ENCODE measurements around the gene HADHA.

The HADHA gene

DNA sequence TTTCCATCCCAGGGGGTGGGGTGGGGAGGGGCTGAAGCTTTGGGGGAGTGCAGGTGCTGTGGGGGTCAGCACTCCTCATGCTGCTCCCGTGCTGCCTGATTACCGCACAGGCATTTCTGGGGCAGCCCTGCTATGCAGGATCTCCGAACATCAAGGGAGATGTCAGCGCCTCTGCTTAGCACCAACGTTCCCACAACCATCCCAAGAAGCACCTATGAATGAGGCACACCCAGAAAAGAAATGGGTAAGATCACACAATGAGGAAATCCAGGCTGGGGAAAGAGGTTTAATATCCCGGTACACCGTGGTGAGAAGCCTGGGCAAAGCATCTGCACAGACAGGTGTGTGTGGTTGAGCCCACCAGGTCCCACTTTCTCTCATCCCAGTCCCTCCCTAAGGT lies 54.1 kb downstream of the HADHA start:
- TF ChIP-seq, protein P1, sequence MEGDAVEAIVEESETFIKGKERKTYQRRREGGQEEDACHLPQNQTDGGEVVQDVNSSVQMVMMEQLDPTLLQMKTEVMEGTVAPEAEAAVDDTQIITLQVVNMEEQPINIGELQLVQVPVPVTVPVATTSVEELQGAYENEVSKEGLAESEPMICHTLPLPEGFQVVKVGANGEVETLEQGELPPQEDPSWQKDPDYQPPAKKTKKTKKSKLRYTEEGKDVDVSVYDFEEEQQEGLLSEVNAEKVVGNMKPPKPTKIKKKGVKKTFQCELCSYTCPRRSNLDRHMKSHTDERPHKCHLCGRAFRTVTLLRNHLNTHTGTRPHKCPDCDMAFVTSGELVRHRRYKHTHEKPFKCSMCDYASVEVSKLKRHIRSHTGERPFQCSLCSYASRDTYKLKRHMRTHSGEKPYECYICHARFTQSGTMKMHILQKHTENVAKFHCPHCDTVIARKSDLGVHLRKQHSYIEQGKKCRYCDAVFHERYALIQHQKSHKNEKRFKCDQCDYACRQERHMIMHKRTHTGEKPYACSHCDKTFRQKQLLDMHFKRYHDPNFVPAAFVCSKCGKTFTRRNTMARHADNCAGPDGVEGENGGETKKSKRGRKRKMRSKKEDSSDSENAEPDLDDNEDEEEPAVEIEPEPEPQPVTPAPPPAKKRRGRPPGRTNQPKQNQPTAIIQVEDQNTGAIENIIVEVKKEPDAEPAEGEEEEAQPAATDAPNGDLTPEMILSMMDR (conservative IDR thresholded peaks at IDR 0.05) = no peak
- H3K27ac ChIP-seq = no peak overlapping the region

DNA sequence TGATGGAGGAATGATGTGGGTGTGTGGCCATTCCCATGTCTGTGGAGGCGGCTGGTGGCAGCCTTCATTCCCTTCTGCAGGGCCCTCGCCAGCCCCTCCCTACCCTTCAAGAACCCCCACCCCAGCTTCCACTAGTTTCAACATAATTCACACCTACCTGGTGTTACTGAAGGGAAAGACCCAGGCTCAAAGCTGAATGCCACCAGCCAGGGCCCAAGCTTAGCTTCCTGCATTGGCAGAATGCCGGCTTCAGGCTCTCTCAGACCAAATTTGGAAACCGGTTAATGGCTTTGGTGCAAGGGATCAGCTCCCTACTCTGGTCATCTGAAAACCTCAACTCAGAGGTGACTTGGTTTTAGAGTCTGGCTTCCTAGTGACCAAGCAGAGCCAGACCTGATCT lies 54.7 kb downstream of the HADHA start:
- H3K27ac ChIP-seq = no peak overlapping the region
- TF ChIP-seq, protein P1 (conservative IDR thresholded peaks at IDR 0.05) = no peak

DNA sequence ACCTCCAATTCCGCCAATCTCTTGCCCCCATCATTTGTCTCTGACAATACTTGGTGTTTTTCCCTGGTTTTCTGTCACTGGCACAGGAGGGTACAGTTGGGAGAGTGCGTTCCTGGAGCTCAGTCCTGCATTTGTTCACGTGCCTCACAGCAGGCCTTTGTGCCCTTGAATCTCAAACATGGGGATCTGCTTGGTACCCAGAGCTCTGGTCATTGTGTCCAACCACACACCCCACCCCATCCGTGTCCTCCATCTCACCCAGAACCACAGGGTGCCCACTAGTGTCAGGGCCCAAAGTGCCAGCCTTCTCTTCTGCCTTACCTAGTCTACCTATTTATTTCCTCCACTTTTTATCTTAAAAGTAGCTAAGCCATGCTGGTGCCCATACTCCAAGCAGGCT lies 55.3 kb downstream of the HADHA start:
- TF ChIP-seq, protein P1 (conservative IDR thresholded peaks at IDR 0.05) = no peak
- H3K27ac ChIP-seq = no peak overlapping the region

DNA sequence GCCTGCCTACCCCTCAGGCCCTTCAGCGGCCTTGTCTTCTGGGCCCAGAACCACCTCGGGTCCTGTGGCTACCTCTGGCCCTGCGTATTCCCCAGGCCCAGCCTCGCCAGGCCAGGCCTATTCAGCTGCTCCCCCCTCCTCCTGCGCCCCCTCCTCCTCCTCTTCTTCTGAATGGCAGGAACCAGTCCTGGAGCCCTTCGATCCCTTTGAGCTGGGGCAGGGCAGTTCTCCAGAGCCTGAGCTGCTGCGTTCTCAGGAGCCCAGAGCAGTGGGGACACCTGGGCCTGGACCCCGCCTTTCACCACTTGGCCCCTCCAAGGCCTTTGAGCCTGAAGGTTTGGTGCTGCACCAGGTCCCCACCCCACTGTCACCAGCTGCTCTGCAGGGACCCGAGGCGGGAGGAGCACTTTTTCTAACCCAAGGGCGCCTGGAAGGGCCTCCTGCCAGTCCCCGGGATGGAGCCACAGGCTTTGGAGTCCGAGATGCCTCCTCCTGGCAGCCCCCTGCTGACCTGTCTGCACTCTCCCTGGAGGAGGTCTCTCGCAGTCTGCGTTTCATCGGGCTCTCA lies 56.8 kb downstream of the HADHA start:
- H3K27ac ChIP-seq = no peak overlapping the region
- TF ChIP-seq, protein P1 (conservative IDR thresholded peaks at IDR 0.05) = no peak

DNA sequence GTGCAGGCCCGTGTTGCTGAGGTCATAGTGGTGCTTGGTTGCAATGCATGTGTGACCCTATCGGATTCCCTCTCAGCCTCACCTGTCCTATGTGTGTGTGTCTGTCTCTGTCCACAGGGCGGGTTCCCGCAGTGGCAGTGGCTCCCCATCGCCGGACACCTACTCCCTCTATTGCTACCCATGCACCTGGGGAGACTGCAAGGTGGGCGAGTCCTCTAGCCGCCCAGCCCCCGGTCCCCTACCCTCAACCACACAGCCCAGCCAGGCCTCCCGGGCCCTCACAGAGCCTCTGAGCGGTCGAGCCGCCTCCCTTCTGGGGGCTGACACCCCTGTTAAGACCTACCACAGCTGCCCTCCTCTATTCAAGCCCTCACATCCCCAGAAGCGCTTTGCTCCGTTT lies 57.3 kb downstream of the HADHA start:
- TF ChIP-seq, protein P1 (conservative IDR thresholded peaks at IDR 0.05) = no peak
- H3K27ac ChIP-seq = no peak overlapping the region

DNA sequence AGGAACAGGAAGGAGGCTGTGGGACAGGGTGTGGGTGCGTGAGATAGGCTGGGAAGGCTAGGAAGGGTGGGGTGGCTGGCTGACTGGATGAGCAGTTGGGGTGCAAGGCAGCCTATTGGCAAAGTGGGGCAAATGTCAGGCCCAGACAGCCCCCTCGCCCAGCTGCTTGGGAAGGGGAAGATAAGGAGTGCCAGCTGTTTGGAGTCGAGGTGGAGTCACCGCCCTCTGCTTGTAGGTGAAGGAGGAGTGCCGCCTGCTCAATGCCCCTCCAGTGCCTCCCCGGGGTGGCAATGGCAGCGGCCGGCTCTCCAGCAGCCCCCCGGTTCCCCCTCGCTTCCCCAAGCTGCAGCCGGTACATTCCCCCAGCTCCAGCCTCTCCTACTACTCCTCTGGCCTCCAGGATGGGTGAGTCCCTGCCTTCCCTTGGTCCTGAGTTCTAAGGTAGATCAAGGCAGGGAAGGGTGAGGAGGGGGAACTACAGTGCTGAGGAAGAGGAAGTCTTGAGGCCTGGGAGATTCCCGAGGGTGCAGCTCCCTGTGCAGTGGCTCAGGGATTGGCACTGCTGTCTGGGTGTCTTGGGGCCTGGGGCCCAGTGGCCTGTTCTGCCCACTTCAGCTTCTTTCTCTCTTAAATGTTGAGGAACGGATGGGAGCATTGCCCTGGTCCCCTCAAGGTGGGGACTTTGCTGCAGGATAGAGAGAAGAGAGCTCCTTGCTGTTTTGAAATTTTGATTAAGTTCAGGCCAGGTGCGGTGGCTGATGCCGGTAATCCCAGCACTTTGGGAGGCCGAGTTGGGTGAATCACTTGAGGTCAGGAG lies 58.3 kb downstream of the HADHA start:
- TF ChIP-seq, protein P1 (conservative IDR thresholded peaks at IDR 0.05) = no peak
- H3K27ac ChIP-seq = no peak overlapping the region

DNA sequence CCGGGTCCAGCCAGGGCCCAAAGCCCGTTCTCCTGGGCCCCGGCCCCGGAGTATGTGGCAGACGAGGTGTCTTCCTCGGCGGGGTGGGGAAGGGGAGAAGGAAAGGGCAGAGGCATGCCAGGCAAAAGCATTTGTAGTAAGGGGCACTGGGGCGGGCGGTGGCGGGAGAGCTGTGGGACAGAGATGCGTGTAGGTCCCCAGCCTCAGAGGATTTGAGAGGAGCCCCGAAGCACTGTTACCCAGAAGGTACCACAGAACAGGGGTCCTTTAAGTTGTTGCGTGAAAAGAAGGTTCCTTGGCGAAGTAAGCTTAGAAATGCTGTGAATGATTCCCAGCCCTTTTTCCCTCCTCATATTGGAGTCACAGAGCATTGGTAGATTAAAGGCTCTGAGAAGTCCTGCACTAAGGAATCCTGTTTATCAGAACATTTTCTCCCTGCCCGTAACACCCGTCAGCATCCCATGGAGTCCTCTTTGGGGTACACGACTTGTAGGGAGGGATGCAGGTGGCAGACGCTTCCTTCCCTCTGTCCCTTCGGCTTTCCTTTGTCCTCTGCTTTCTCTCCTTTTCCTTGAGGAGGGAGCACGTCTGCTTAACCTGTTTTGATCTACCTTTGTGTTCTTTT lies 59.0 kb downstream of the HADHA start:
- H3K27ac ChIP-seq = no peak overlapping the region
- TF ChIP-seq, protein P1 (conservative IDR thresholded peaks at IDR 0.05) = no peak
